Activated CD8-positive, alpha-beta memory T cell treated with anti-CD3 and anti-CD28 coated beads for 1 hour (primary cell): ENCODE data around the gene C10orf90.
"Not testable (repeated sequence)": the region's sequence is repeated elsewhere in the genome, so short reads cannot be mapped to it uniquely, and the experiment has no call there.

Experiments
- DNase-seq, 2 donors: peaks; one replicate each; pipeline ENCODE4 v3.0.0-alpha.2; 2020; ENCODE audit warnings: low read depth in 1 of 2; ENCODE audit errors: extremely low read depth in 1 of 2

Gene C10orf90

GRCh38 chr10:126551202-126551601, 119.3 kb downstream of the C10orf90 start:
- DNase-seq: no peak

- not testable (repeated sequence) for DNase-seq
Measured at GRCh38 chr10:126550586-126550985, 119.9 kb downstream of the C10orf90 start.

GRCh38 chr10:126549344-126549743, 121.1 kb downstream of the C10orf90 start:
- DNase-seq: no peak

GRCh38 chr10:126544565-126544964, 125.9 kb downstream of the C10orf90 start:
- no peak for DNase-seq

GRCh38 chr10:126538439-126539135, 131.9 kb downstream of the C10orf90 start:
- no peak for DNase-seq

- DNase-seq: no peak
Measured at GRCh38 chr10:126536656-126537055, 133.8 kb downstream of the C10orf90 start.

GRCh38 chr10:126536148-126536547, 134.3 kb downstream of the C10orf90 start:
- no peak for DNase-seq

- DNase-seq: no peak
Measured at GRCh38 chr10:126533644-126534043, 136.8 kb downstream of the C10orf90 start.

GRCh38 chr10:126528315-126528835, 142.1 kb downstream of the C10orf90 start:
- DNase-seq: no peak

- DNase-seq: no peak
Measured at GRCh38 chr10:126527645-126528314, 142.7 kb downstream of the C10orf90 start.

- no peak for DNase-seq
Measured at GRCh38 chr10:126525326-126525725, 145.2 kb downstream of the C10orf90 start.

- no peak for DNase-seq
Measured at GRCh38 chr10:126524526-126524925, 146.0 kb downstream of the C10orf90 start.

- DNase-seq: no peak
Measured at GRCh38 chr10:126523071-126523470, 147.4 kb downstream of the C10orf90 start.

- DNase-seq: no peak
Measured at GRCh38 chr10:126521399-126521798, 149.1 kb downstream of the C10orf90 start.

GRCh38 chr10:126520751-126521317, 149.7 kb downstream of the C10orf90 start:
- no peak for DNase-seq

GRCh38 chr10:126519992-126520391, 150.5 kb downstream of the C10orf90 start:
- no peak for DNase-seq

- no peak for DNase-seq
Measured at GRCh38 chr10:126519185-126519584, 151.3 kb downstream of the C10orf90 start.

GRCh38 chr10:126518218-126519080, 152.0 kb downstream of the C10orf90 start:
- DNase-seq: no peak

- DNase-seq: no peak
Measured at GRCh38 chr10:126516515-126516914, 154.0 kb downstream of the C10orf90 start.

- no peak for DNase-seq
Measured at GRCh38 chr10:126511917-126512479, 158.5 kb downstream of the C10orf90 start.

GRCh38 chr10:126509182-126509581, 161.3 kb downstream of the C10orf90 start:
- DNase-seq: no peak
